Karpas-422 (cell line): ENCODE results near the gene RSL1D1. TPM values are rescaled to one million over a fixed set of nuclear protein-coding genes. Genes with fewer than 3 reads are reported as not detected.

ENCODE experiments used
- DNase-seq: peaks from one replicate; pipeline ENCODE4 v3.0.0-alpha.2; 2015
- H2AFZ ChIP-seq: fragments of 200-600 bp; sonication (generic); 2 replicates; pipeline ENCODE4 v1.6.1; 2014; ENCODE audit warnings: antibody characterized with exemption, low read length, mixed read lengths
- H3K27ac ChIP-seq: fragments of 200-600 bp; sonication (generic); 2 replicates; pipeline ENCODE4 v1.5.1; 2014; ENCODE audit warnings: mild to moderate bottlenecking, low read length, moderate library complexity
- H3K27me3 ChIP-seq: fragments of 200-600 bp; sonication (generic); 2 replicates; pipeline ENCODE4 v1.6.1; 2014; ENCODE audit warnings: low read length, mixed read lengths
- H3K36me3 ChIP-seq: fragments of 200-600 bp; sonication (generic); 2 replicates; pipeline ENCODE4 v1.6.1; 2014; ENCODE audit warnings: low read length, mixed read lengths; ENCODE audit not compliant: insufficient read depth
- H3K4me1 ChIP-seq: fragments of 200-600 bp; sonication (generic); 2 replicates; pipeline ENCODE4 v1.6.1; 2014; ENCODE audit warnings: mild to moderate bottlenecking, low read length, mixed read lengths
- H3K4me2 ChIP-seq: fragments of 200-600 bp; sonication (generic); 2 replicates; pipeline ENCODE4 v1.6.1; 2014; ENCODE audit warnings: low read length, low read depth, mild to moderate bottlenecking; ENCODE audit not compliant: poor library complexity, severe bottlenecking
- H3K4me3 ChIP-seq: fragments of 200-600 bp; sonication (generic); 2 replicates; pipeline ENCODE4 v1.5.1; 2014; ENCODE audit warnings: mild to moderate bottlenecking, antibody characterized with exemption, low read length, mixed read lengths
- H3K79me2 ChIP-seq: fragments of 200-600 bp; sonication (generic); 2 replicates; pipeline ENCODE4 v1.6.1; 2014; ENCODE audit warnings: mild to moderate bottlenecking, low read length, mixed read lengths
- H3K9ac ChIP-seq: fragments of 200-600 bp; sonication (generic); 2 replicates; pipeline ENCODE4 v1.6.0; 2014; ENCODE audit warnings: low read length
- H3K9me2 ChIP-seq: fragments of 200-600 bp; sonication (generic), shearing (Covaris generic); replicated peaks from 2 replicates; pipeline ENCODE4 v1.6.0; 2014; ENCODE audit warnings: mild to moderate bottlenecking, low read length, moderate library complexity; ENCODE audit not compliant: insufficient read depth
- H3K9me3 ChIP-seq: fragments of 300-700, 200-600 bp; sonication (generic); 2 replicates; pipeline ENCODE4 v1.6.1; 2014; ENCODE audit warnings: low read length, mixed read lengths
- H4K20me1 ChIP-seq: fragments of 200-600 bp; sonication (generic); 2 replicates; pipeline ENCODE4 v1.6.1; 2014; ENCODE audit warnings: mild to moderate bottlenecking, antibody characterized with exemption, low read length, low read depth; ENCODE audit not compliant: insufficient read depth
- total RNA-seq: library from RNA; depleted of rRNA; stranded (reverse); fragments of >200 nt; shearing (Covaris generic); gene quantifications from 2 replicates; pipeline ENCODE4 v1.2.3, GENCODE V29; 2014; ENCODE audit warnings: low replicate concordance

The RSL1D1 gene
- total RNA-seq, 1 experiment from 2014 or later = 171 TPM

- Histone ChIP-seq H3K4me2 (no peak overlapping the region), H3K9me2 (no peaks in the 10 kb centered on the region), H3K27ac (0 out of 2 replicates have a peak overlapping the region, but pooled peaks have one; percentile 2), H3K27me3 (no peaks in the 10 kb centered on the region), H2AFZ (no peak overlapping the region), H3K79me2 (peaks cover 76% of the 10 kb centered on the region), H3K4me3 (no peak overlapping the region), H3K4me1 (peaks cover 21% of the 10 kb centered on the region), H4K20me1 (no peaks in the 10 kb centered on the region), H3K9ac (no peak overlapping the region), H3K36me3 (peaks cover 4% of the 10 kb centered on the region; the same call in 1 of the 2 replicates), H3K9me3 (no peaks in the 10 kb centered on the region)
- no peak for DNase-seq
These were observed 11.1 kb upstream of the RSL1D1 start for GRCh38 chr16:11862489-11862888.

GRCh38 chr16:11857161-11857560 is 5.8 kb upstream of the RSL1D1 start:
- Histone ChIP-seq H3K27ac (no peak overlapping the region), H3K9me2 (no peaks in the 10 kb centered on the region), H3K4me2 (no peak overlapping the region), H2AFZ (no peak overlapping the region), H3K79me2 (peaks cover 79% of the 10 kb centered on the region), H3K9me3 (no peaks in the 10 kb centered on the region), H3K4me3 (no peak overlapping the region), H3K36me3 (peaks cover 8% of the 10 kb centered on the region; the same call in 1 of the 2 replicates), H3K27me3 (no peaks in the 10 kb centered on the region), H3K4me1 (peaks cover 21% of the 10 kb centered on the region), H4K20me1 (no peaks in the 10 kb centered on the region), H3K9ac (no peak overlapping the region)
- no peak for DNase-seq

GRCh38 chr16:11852092-11852809 is 909 bp upstream of the RSL1D1 start:
- H2AFZ ChIP-seq = no peak overlapping the region; the same call in 1 of the 2 replicates
- DNase-seq = peak; percentile 53
- H3K4me3 ChIP-seq = peak overlapping the region; percentile 100
- peak overlapping the region; percentile 83 for H3K4me2 ChIP-seq
- H3K27me3 ChIP-seq = no peaks in the 10 kb centered on the region
- peaks cover 93% of the 10 kb centered on the region for H3K79me2 ChIP-seq
- peak overlapping the region; percentile 58; the same call in 1 of the 2 replicates for H3K27ac ChIP-seq
- peak overlapping the region; percentile 100 for H3K9ac ChIP-seq
- peaks cover 32% of the 10 kb centered on the region for H3K36me3 ChIP-seq
- H4K20me1 ChIP-seq = 0 out of 2 replicates have a peak, but pooled peaks cover 17% of the 10 kb centered on the region
- no peaks in the 10 kb centered on the region for H3K9me2 ChIP-seq
- peaks cover 29% of the 10 kb centered on the region for H3K4me1 ChIP-seq
- no peaks in the 10 kb centered on the region for H3K9me3 ChIP-seq

- Histone ChIP-seq H3K9me2 (no peaks in the 10 kb centered on the region), H4K20me1 (peaks cover 29% of the 10 kb centered on the region), H2AFZ (no peak overlapping the region), H3K4me3 (no peak overlapping the region), H3K9me3 (no peaks in the 10 kb centered on the region), H3K36me3 (peaks cover 60% of the 10 kb centered on the region), H3K79me2 (peaks cover 80% of the 10 kb centered on the region), H3K27ac (no peak overlapping the region), H3K27me3 (no peaks in the 10 kb centered on the region), H3K4me2 (no peak overlapping the region), H3K4me1 (peaks cover 19% of the 10 kb centered on the region), H3K9ac (no peak overlapping the region)
- DNase-seq = no peak
These were observed 2.5 kb downstream of the RSL1D1 start for GRCh38 chr16:11848842-11849241.

GRCh38 chr16:11844499-11844898 is 6.8 kb downstream of the RSL1D1 start:
- DNase-seq = no peak
- Histone ChIP-seq H3K36me3 (peaks cover 82% of the 10 kb centered on the region), H3K79me2 (peaks cover 42% of the 10 kb centered on the region), H3K4me2 (no peak overlapping the region), H3K4me3 (no peak overlapping the region), H3K27me3 (no peaks in the 10 kb centered on the region), H3K9me2 (no peaks in the 10 kb centered on the region), H3K27ac (no peak overlapping the region), H3K9me3 (no peaks in the 10 kb centered on the region), H4K20me1 (peaks cover 34% of the 10 kb centered on the region), H2AFZ (no peak overlapping the region), H3K4me1 (no peaks in the 10 kb centered on the region), H3K9ac (no peak overlapping the region)

GRCh38 chr16:11843861-11844260 is 7.5 kb downstream of the RSL1D1 start:
- Histone ChIP-seq H3K4me3 (no peak overlapping the region), H3K36me3 (peaks cover 81% of the 10 kb centered on the region), H3K4me1 (no peaks in the 10 kb centered on the region), H3K27me3 (no peaks in the 10 kb centered on the region), H4K20me1 (peaks cover 33% of the 10 kb centered on the region), H3K9me2 (no peaks in the 10 kb centered on the region), H3K4me2 (no peak overlapping the region), H3K9me3 (no peaks in the 10 kb centered on the region), H3K9ac (no peak overlapping the region), H3K27ac (no peak overlapping the region), H2AFZ (no peak overlapping the region), H3K79me2 (peaks cover 36% of the 10 kb centered on the region)
- DNase-seq = no peak

- DNase-seq = no peak
- no peak overlapping the region for H3K4me2 ChIP-seq
- peaks cover 26% of the 10 kb centered on the region for H4K20me1 ChIP-seq
- H3K27me3 ChIP-seq = no peaks in the 10 kb centered on the region
- H3K9me3 ChIP-seq = no peaks in the 10 kb centered on the region
- H3K9ac ChIP-seq = no peak overlapping the region
- H3K27ac ChIP-seq = no peak overlapping the region
- no peaks in the 10 kb centered on the region for H3K4me1 ChIP-seq
- H3K4me3 ChIP-seq = no peak overlapping the region
- H2AFZ ChIP-seq = no peak overlapping the region
- no peaks in the 10 kb centered on the region for H3K9me2 ChIP-seq
- peaks cover 29% of the 10 kb centered on the region for H3K79me2 ChIP-seq
- H3K36me3 ChIP-seq = peaks cover 80% of the 10 kb centered on the region
These were observed 8.1 kb downstream of the RSL1D1 start for GRCh38 chr16:11843206-11843605.

GRCh38 chr16:11841026-11841425 is 10.3 kb downstream of the RSL1D1 start:
- no peak overlapping the region for H2AFZ ChIP-seq
- H3K4me3 ChIP-seq = no peak overlapping the region
- H3K27ac ChIP-seq = no peak overlapping the region
- no peak overlapping the region for H3K4me2 ChIP-seq
- no peak overlapping the region for H3K9ac ChIP-seq
- H3K9me3 ChIP-seq = no peaks in the 10 kb centered on the region
- no peaks in the 10 kb centered on the region for H3K9me2 ChIP-seq
- peaks cover 11% of the 10 kb centered on the region; the same call in 1 of the 2 replicates for H3K79me2 ChIP-seq
- peaks cover 26% of the 10 kb centered on the region for H4K20me1 ChIP-seq
- no peak for DNase-seq
- no peaks in the 10 kb centered on the region for H3K27me3 ChIP-seq
- H3K4me1 ChIP-seq = no peaks in the 10 kb centered on the region
- H3K36me3 ChIP-seq = peaks cover 80% of the 10 kb centered on the region
